Measurements from ENCODE around the gene MAPRE2. TPM values are rescaled to one million over a fixed set of nuclear protein-coding genes. Genes with fewer than 3 reads are reported as not detected.
A peak's percentile ranks its signal among the peaks of the same experiment; 100 is the strongest.

The MAPRE2 gene
- total and polyA plus RNA-seq, 2 of the 13 experiments (the other 11 are each of a cell fraction or from before 2014, with no cell fraction given) = 34.5 to 67.9 TPM

- no peak overlapping the region for H3K4me3 ChIP-seq (replicated peaks in 1 of 3; ENCODE audit: insufficient read depth in 1 of 3, low read depth in 2 of 3, low read length in 3 of 3)
- ATAC-seq (no peak), FAIRE-seq (no peak), DNase-seq (ENCODE audit: low spot score) (no peak)
- H3K9me3 ChIP-seq (ENCODE audit: low read length) = no peaks in the 10 kb centered on the region
- TF ChIP-seq MAFK (conservative IDR thresholded peaks at IDR 0.05 in 1 of 2, IDR thresholded peaks at IDR 0.05 in 1 of 2; ENCODE audit: low read length in 2 of 2) (peak; percentile 50 to 71; a peak in 3 of 4 replicates), ZHX1 (CRISPR knock-in tag; IDR thresholded peaks at IDR 0.05; ENCODE audit: low read depth) (no peak), CAMTA2 (CRISPR knock-in tag; IDR thresholded peaks at IDR 0.05; ENCODE audit: borderline replicate concordance) (no peak), ZBTB34 (CRISPR knock-in tag; IDR thresholded peaks at IDR 0.05) (no peak), MAFF (IDR thresholded peaks at IDR 0.05; ENCODE audit: low read depth, low read length) (peak; percentile 60; the same call in 1 of the 2 replicates)
- TF ChIP-seq, protein P1, sequence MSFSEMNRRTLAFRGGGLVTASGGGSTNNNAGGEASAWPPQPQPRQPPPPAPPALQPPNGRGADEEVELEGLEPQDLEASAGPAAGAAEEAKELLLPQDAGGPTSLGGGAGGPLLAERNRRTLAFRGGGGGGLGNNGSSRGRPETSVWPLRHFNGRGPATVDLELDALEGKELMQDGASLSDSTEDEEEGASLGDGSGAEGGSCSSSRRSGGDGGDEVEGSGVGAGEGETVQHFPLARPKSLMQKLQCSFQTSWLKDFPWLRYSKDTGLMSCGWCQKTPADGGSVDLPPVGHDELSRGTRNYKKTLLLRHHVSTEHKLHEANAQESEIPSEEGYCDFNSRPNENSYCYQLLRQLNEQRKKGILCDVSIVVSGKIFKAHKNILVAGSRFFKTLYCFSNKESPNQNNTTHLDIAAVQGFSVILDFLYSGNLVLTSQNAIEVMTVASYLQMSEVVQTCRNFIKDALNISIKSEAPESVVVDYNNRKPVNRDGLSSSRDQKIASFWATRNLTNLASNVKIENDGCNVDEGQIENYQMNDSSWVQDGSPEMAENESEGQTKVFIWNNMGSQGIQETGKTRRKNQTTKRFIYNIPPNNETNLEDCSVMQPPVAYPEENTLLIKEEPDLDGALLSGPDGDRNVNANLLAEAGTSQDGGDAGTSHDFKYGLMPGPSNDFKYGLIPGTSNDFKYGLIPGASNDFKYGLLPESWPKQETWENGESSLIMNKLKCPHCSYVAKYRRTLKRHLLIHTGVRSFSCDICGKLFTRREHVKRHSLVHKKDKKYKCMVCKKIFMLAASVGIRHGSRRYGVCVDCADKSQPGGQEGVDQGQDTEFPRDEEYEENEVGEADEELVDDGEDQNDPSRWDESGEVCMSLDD (CRISPR knock-in tag; IDR thresholded peaks at IDR 0.05; ENCODE audit: borderline replicate concordance) = no peak
- CTCF ChIA-PET (ENCODE audit: low intra/inter-chr PET ratio, low total read pairs) = no interaction called here
- H3K36me3 ChIP-seq (replicated peaks in 1 of 2; ENCODE audit: control insufficient read depth in 1 of 2, insufficient read depth in 2 of 2, low read length in 2 of 2) = peaks cover 2 to 12% of the 10 kb centered on the region in 2 experiments; a peak in 4 of 5 replicates
- H3K79me2 ChIP-seq (ENCODE audit: insufficient read depth, low read length) = peaks cover 9% of the 10 kb centered on the region
- no peak overlapping the region for H3K27ac ChIP-seq (ENCODE audit: extremely low read length, insufficient read depth, low read length)
- no peak overlapping the region for H3K4me2 ChIP-seq (ENCODE audit: low read depth, low read length)
- H4K20me1 ChIP-seq (ENCODE audit: insufficient read depth, low read length) = no peaks in the 10 kb centered on the region
- peaks cover 29% of the 10 kb centered on the region for H3K4me1 ChIP-seq (ENCODE audit: insufficient read depth, low read length)
- H2AFZ ChIP-seq (ENCODE audit: low read length) = no peak overlapping the region
- 91% methylated on average over 1 of the region's 1 CpG for WGBS (ENCODE audit: low lambda C conversion rate)
- no peaks in the 10 kb centered on the region for H3K27me3 ChIP-seq (ENCODE audit: control insufficient read depth in 1 of 2, insufficient read depth in 2 of 2, low read length in 2 of 2)
- intact Hi-C loops (cut with micrococcal nuclease; ENCODE audit: unreplicated experiment) = no loop called here
- POLR2A ChIA-PET = no interaction called here
- in situ Hi-C loops (cut with HindIII; ENCODE audit: extremely low pct_ligation_motif_present, low pct_unique_long_range_greater_than_20kb) = no loop called here
- no TSS peak for BruUV-seq (replicated peaks)
- H3K9ac ChIP-seq (ENCODE audit: insufficient read depth, low read depth, low read length) = no peak overlapping the region
Measured at GRCh38 chr18:35080058-35080457, 38.8 kb downstream of the MAPRE2 start.

Data from HepG2 (cell line).